SK-N-SH treated with all-trans-retinoic acid at 6 μM for 48 hours (cell line): ENCODE measurements around the gene SPATA20.

ENCODE experiments used
- ATAC-seq: fragments of 200-7000 bp; cut with Tn5 transposase; 3 replicates; pipeline ENCODE4 v1.9.1; 2020; ENCODE audit warnings: mild to moderate bottlenecking, moderate library complexity
- ARNTL ChIP-seq: fragments of 450-650 bp; formaldehyde crosslinking; IDR thresholded peaks from 2 replicates; pipeline ENCODE4 v1.5.0; 2020; ENCODE audit warnings: low read depth, mild to moderate bottlenecking, moderate library complexity, borderline replicate concordance
- BACH2 ChIP-seq: fragments of 250-450 bp; sonication (Bioruptor Pico); IDR thresholded peaks from 2 replicates; pipeline ENCODE4 v1.9.0; 2021; ENCODE audit warnings: mild to moderate bottlenecking, borderline replicate concordance
- CSDC2 ChIP-seq: fragments of 250-450 bp; sonication (Bioruptor Pico); IDR thresholded peaks from 2 replicates; pipeline ENCODE4 v1.5.0; 2020; ENCODE audit warnings: mild to moderate bottlenecking, moderate library complexity
- ESRRG ChIP-seq: fragments of 250-450 bp; sonication (Bioruptor Pico); IDR thresholded peaks from 2 replicates; pipeline ENCODE4 v1.6.1; 2021; ENCODE audit warnings: mild to moderate bottlenecking
- GLIS3 ChIP-seq: fragments of 250-450 bp; sonication (Bioruptor Pico); IDR thresholded peaks from 2 replicates; pipeline ENCODE4 v1.5.0; 2020; ENCODE audit warnings: mild to moderate bottlenecking, moderate library complexity
- ISL1 ChIP-seq: fragments of 250-450 bp; sonication (Bioruptor Pico); IDR thresholded peaks from 2 replicates; pipeline ENCODE4 v2.1.2; 2022; ENCODE audit warnings: mild to moderate bottlenecking, moderate library complexity
- OSR1 ChIP-seq: fragments of 250-450 bp; sonication (Bioruptor Pico); IDR thresholded peaks from 2 replicates; pipeline ENCODE4 v1.8.0; 2022; ENCODE audit warnings: moderate library complexity, mild to moderate bottlenecking, inconsistent platforms
- PATZ1 ChIP-seq: fragments of 250-450 bp; sonication (Bioruptor Pico); IDR thresholded peaks from 2 replicates; pipeline ENCODE4 v1.8.0; 2020; ENCODE audit warnings: mild to moderate bottlenecking, moderate library complexity, borderline replicate concordance
- POU6F1 ChIP-seq: fragments of 250-450 bp; sonication (Bioruptor Pico); IDR thresholded peaks from 2 replicates; pipeline ENCODE4 v1.8.0; 2021; ENCODE audit warnings: low read depth, mild to moderate bottlenecking, moderate library complexity, borderline replicate concordance
- PPARA ChIP-seq: fragments of 250-450 bp; sonication (Bioruptor Pico); IDR thresholded peaks from 2 replicates; pipeline ENCODE4 v1.5.0; 2020; ENCODE audit warnings: mild to moderate bottlenecking, borderline replicate concordance
- RARB ChIP-seq: fragments of 250-450 bp; sonication (Bioruptor Pico); IDR thresholded peaks from 2 replicates; pipeline ENCODE4 v1.8.0; 2021; ENCODE audit warnings: mild to moderate bottlenecking, moderate library complexity
- SNAI2 ChIP-seq: fragments of 250-450 bp; sonication (Bioruptor Pico); IDR thresholded peaks from 2 replicates; pipeline ENCODE4 v1.5.0; 2020; ENCODE audit warnings: mild to moderate bottlenecking, moderate library complexity
- TCF4 ChIP-seq: fragments of 250-450 bp; sonication (Bioruptor Pico); IDR thresholded peaks from 2 replicates; pipeline ENCODE4 v1.8.0; 2021; ENCODE audit warnings: mild to moderate bottlenecking, moderate library complexity, borderline replicate concordance
- TOX ChIP-seq: fragments of 250-450 bp; sonication (Bioruptor Pico); IDR thresholded peaks from 2 replicates; pipeline ENCODE4 v1.8.0; 2021; ENCODE audit warnings: mild to moderate bottlenecking, moderate library complexity, borderline replicate concordance
- ZC3H10 ChIP-seq: fragments of 250-450 bp; sonication (Bioruptor Pico); IDR thresholded peaks from 2 replicates; pipeline ENCODE4 v1.5.1; 2021; ENCODE audit warnings: mild to moderate bottlenecking, moderate library complexity
- ZFP3 ChIP-seq: fragments of 250-450 bp; sonication (Bioruptor Pico); IDR thresholded peaks from 2 replicates; pipeline ENCODE4 v1.5.0; 2020; ENCODE audit warnings: mild to moderate bottlenecking, moderate library complexity
- ZFP30 ChIP-seq: fragments of 450-650 bp; formaldehyde crosslinking; IDR thresholded peaks from 2 replicates; pipeline ENCODE4 v1.5.0; 2022; ENCODE audit warnings: mild to moderate bottlenecking, moderate library complexity
- ZNF565 ChIP-seq: fragments of 450-650 bp; formaldehyde crosslinking; conservative IDR thresholded peaks from 2 replicates; pipeline ENCODE4 v1.5.0; 2020; ENCODE audit warnings: low read depth, mild to moderate bottlenecking, moderate library complexity
- ZNF70 ChIP-seq: fragments of 450-650 bp; formaldehyde crosslinking; IDR thresholded peaks from 2 replicates; pipeline ENCODE4 v1.5.0; 2020; ENCODE audit warnings: mild to moderate bottlenecking, moderate library complexity
- ZNF8 ChIP-seq: fragments of 450-650 bp; formaldehyde crosslinking; IDR thresholded peaks from 2 replicates; pipeline ENCODE4 v1.5.0; 2020; ENCODE audit warnings: mild to moderate bottlenecking, moderate library complexity
- TF ChIP-seq, protein P1 (sequence below): fragments of 250-450 bp; sonication (Bioruptor Pico); IDR thresholded peaks from 2 replicates; pipeline ENCODE4 v1.5.1; 2021; ENCODE audit warnings: mild to moderate bottlenecking, moderate library complexity
- TF ChIP-seq, protein P2 (sequence below): fragments of 250-450 bp; sonication (Bioruptor Pico); IDR thresholded peaks from 2 replicates; pipeline ENCODE4 v1.5.0; 2020; ENCODE audit warnings: mild to moderate bottlenecking, moderate library complexity

The SPATA20 gene

DNA sequence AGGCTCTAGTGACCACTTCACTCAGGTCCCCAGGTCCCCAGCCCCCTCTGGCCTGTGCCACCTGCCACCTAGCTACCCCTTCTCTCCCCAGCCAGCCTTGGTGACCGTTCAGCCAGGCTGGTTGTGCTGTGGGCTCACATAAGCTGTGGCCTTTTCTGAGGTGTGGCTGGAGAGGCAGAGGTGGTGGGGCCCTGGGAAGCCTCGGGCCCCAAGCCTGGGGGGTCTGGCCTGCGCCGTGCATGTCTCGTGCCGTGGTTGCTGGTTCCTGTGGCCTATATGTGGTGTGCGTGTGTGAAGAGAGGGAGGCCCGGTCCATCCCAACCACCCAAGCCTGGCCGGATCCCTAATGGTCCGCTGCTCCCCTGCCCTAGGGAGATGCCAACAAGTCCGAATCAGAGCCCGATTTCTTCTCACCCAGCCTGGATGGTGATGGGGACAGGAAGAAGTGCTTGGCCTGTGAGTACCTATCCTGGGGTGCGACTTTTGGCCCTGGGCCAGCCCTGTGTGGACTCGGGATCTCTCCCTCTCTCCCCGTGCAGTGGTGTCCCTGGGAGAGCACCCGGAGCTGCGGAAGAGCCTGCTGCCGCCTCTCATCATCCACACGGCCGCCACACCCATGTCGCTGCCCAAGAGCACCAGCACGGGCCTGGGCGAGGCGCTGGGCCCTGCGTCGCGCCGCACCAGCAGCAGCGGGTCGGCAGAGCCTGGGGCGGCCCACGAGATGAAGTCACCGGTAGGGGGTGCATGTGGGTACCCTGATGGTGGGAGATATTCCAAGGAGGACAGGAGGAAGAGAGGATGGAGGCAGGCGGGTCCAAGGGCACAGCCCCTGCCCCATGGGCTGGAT, 49.4 kb downstream of the SPATA20 start:
- no peak for TF ChIP-seq PATZ1 (CRISPR knock-in tag)
- TF ChIP-seq ZFP3 (CRISPR knock-in tag) = no peak
- TF ChIP-seq ZNF70 (CRISPR knock-in tag) = no peak
- no peak for TF ChIP-seq OSR1
- no peak for TF ChIP-seq POU6F1
- no peak for TF ChIP-seq ESRRG (CRISPR knock-in tag)
- no peak for TF ChIP-seq TOX
- no peak for TF ChIP-seq SNAI2 (CRISPR knock-in tag)
- no peak for TF ChIP-seq RARB (CRISPR knock-in tag)
- no peak for TF ChIP-seq PPARA (CRISPR knock-in tag)
- TF ChIP-seq ZFP30 = no peak
- TF ChIP-seq ARNTL (CRISPR knock-in tag) = no peak
- TF ChIP-seq ZNF8 (CRISPR knock-in tag) = no peak
- TF ChIP-seq, protein P1, sequence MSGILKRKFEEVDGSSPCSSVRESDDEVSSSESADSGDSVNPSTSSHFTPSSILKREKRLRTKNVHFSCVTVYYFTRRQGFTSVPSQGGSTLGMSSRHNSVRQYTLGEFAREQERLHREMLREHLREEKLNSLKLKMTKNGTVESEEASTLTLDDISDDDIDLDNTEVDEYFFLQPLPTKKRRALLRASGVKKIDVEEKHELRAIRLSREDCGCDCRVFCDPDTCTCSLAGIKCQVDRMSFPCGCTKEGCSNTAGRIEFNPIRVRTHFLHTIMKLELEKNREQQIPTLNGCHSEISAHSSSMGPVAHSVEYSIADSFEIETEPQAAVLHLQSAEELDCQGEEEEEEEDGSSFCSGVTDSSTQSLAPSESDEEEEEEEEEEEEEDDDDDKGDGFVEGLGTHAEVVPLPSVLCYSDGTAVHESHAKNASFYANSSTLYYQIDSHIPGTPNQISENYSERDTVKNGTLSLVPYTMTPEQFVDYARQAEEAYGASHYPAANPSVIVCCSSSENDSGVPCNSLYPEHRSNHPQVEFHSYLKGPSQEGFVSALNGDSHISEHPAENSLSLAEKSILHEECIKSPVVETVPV (CRISPR knock-in tag) = no peak
- no peak for TF ChIP-seq ZC3H10
- TF ChIP-seq CSDC2 (CRISPR knock-in tag) = no peak
- TF ChIP-seq GLIS3 (CRISPR knock-in tag) = no peak
- TF ChIP-seq, protein P2, sequence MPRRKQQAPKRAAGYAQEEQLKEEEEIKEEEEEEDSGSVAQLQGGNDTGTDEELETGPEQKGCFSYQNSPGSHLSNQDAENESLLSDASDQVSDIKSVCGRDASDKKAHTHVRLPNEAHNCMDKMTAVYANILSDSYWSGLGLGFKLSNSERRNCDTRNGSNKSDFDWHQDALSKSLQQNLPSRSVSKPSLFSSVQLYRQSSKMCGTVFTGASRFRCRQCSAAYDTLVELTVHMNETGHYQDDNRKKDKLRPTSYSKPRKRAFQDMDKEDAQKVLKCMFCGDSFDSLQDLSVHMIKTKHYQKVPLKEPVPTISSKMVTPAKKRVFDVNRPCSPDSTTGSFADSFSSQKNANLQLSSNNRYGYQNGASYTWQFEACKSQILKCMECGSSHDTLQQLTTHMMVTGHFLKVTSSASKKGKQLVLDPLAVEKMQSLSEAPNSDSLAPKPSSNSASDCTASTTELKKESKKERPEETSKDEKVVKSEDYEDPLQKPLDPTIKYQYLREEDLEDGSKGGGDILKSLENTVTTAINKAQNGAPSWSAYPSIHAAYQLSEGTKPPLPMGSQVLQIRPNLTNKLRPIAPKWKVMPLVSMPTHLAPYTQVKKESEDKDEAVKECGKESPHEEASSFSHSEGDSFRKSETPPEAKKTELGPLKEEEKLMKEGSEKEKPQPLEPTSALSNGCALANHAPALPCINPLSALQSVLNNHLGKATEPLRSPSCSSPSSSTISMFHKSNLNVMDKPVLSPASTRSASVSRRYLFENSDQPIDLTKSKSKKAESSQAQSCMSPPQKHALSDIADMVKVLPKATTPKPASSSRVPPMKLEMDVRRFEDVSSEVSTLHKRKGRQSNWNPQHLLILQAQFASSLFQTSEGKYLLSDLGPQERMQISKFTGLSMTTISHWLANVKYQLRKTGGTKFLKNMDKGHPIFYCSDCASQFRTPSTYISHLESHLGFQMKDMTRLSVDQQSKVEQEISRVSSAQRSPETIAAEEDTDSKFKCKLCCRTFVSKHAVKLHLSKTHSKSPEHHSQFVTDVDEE (CRISPR knock-in tag) = no peak
- TF ChIP-seq ISL1 (CRISPR knock-in tag) = no peak
- no peak for TF ChIP-seq ZNF565
- no peak for ATAC-seq

DNA sequence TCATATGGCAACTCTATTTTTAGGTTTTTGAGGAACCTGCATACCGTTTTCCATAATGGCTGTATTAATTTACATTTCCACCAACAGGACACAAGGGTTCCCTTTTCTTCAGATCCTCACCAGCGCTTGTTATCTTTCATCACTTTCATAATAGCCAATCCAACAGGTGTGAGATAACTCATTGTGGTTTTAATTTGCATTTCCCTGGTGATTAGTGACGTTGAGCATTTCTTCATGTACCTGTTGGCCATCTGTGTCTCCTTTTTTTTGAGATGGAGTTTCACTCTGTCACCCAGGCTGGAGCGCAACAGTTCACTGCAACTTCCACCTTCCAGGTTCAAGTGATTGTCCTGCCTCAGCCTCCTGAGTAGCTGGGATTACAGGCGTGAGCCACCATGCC, 51.5 kb downstream of the SPATA20 start:
- ATAC-seq = no peak
- TF ChIP-seq ZNF70 (CRISPR knock-in tag) (no peak), PATZ1 (CRISPR knock-in tag) (no peak), ZNF565 (no peak), BACH2 (CRISPR knock-in tag) (no peak), ISL1 (CRISPR knock-in tag) (no peak), POU6F1 (no peak), TCF4 (CRISPR knock-in tag) (no peak)
